Body of pancreas (tissue), 4 donors: ENCODE data around the gene ASTN1. TPM values are rescaled to one million over a fixed set of nuclear protein-coding genes. Genes with fewer than 3 reads are reported as not detected.

ENCODE experiments used
- ATAC-seq: fragments of 150-250 bp; one replicate; pipeline ENCODE4 v1.9.1; 2016
- DNase-seq, 4 donors: peaks; one replicate each; pipeline ENCODE4 v3.0.0-alpha.2; 2019
- H3K27ac ChIP-seq, 4 donors: fragments of 200-600 bp; sonication (generic); 1 replicate in 3 of 4; 2 replicates in 1 of 4; pipeline versions ENCODE4 v1.5.1 to v1.6.1; 2016 to 2019; ENCODE audit warnings: mild to moderate bottlenecking in 1 of 4, mixed read lengths in 1 of 4, moderate library complexity in 1 of 4
- H3K27me3 ChIP-seq, 2 donors: fragments of 200-600 bp; sonication (generic); one replicate each; pipeline ENCODE4 v1.6.0; 2016; ENCODE audit warnings: mild to moderate bottlenecking in 1 of 2
- H3K36me3 ChIP-seq, 2 donors: fragments of 200-600 bp; sonication (generic); replicated peaks in 1 of 2; 2 replicates each; pipeline ENCODE4 v1.5.1; 2016; ENCODE audit warnings: low read depth in 2 of 2; ENCODE audit not compliant: insufficient read depth in 1 of 2
- H3K4me1 ChIP-seq: fragments of 200-600 bp; sonication (generic); one replicate; pipeline ENCODE4 v1.6.0; 2016
- H3K4me3 ChIP-seq, 2 donors: fragments of 200-600 bp; sonication (generic); 1 replicate in 1 of 2; 2 replicates in 1 of 2; pipeline ENCODE4 v1.5.1; 2016 to 2019
- H3K9me3 ChIP-seq, 3 donors: fragments of 200-600 bp; sonication (generic); 1 replicate in 2 of 3; 2 replicates in 1 of 3; pipeline ENCODE4 v1.5.1; 2016
- CTCF ChIP-seq, 7 experiments: fragments of 450-650 bp in 4 of 7; fragments of 200-600 bp in 3 of 7; sonication (generic) in 3 of 7; IDR thresholded peaks; one replicate each; pipeline ENCODE4 v1.5.1; 2016 to 2019; ENCODE audit warnings: antibody characterized with exemption in 7 of 7
- POLR2A ChIP-seq, 3 donors: fragments of 450-650 bp; IDR thresholded peaks; one replicate each; pipeline ENCODE4 v1.6.1; 2016; ENCODE audit warnings: antibody characterized with exemption in 3 of 3, mild to moderate bottlenecking in 2 of 3
- WGBS, 2 donors: methylation state at CpG; one replicate each; pipeline ENCODE4 v1.1.5; 2017; 5-methylcytosine and 5-hydroxymethylcytosine counted together
- intact Hi-C: fragments of 100-400 bp; cut with DNase I; formaldehyde crosslinking; loops from one replicate; pipeline ENCODE4 v1.15.1; 2023
- total RNA-seq, 2 donors: library from RNA; depleted of rRNA; stranded (reverse); fragments of >200 nt; gene quantifications; one replicate each; pipeline ENCODE4 v1.1.0, GENCODE V29; 2016

The ASTN1 gene
- total RNA-seq, 2 donors from 2014 or later, result 0.66 to 0.78 TPM

GRCh38 chr1:177171536-177172123 lies 7.1 kb upstream of the ASTN1 start:
- DNase-seq (no peak), ATAC-seq (no peak)
- TF ChIP-seq POLR2A (IDR thresholded peaks at IDR 0.05) (no peak), CTCF (IDR thresholded peaks at IDR 0.05) (no peak)
- Histone ChIP-seq H3K36me3 (no peaks in the 10 kb centered on the region), H3K9me3 (no peaks in the 10 kb centered on the region), H3K4me3 (no peak overlapping the region), H3K4me1 (peaks cover 14% of the 10 kb centered on the region), H3K27me3 (peaks cover 0 to 7% of the 10 kb centered on the region in 2 donors), H3K27ac (no peak overlapping the region)
- intact Hi-C loops, result no loop called here
- 11 to 14% methylated on average over 8 of the region's 8 CpGs for WGBS, 2 donors

- WGBS, 2 donors, result 2 to 4% methylated on average over 13 to 49 of the region's 49 CpGs
- H3K36me3 ChIP-seq, result no peaks in the 10 kb centered on the region
- H3K27me3 ChIP-seq, result peaks cover 0 to 7% of the 10 kb centered on the region in 2 donors
- H3K27ac ChIP-seq, result no peak within 1 kb of the TSS
- ATAC-seq, result peak; percentile 82
- peak; percentile 43 to 70 (median 54) for DNase-seq
- no peaks in the 10 kb centered on the region for H3K9me3 ChIP-seq
- no peak within 1 kb of the TSS for H3K4me3 ChIP-seq
- H3K4me1 ChIP-seq, result peaks cover 14% of the 10 kb centered on the region
- TF ChIP-seq POLR2A (IDR thresholded peaks at IDR 0.05) (no peak), CTCF (IDR thresholded peaks at IDR 0.05) (no peak)
- intact Hi-C loops, result no loop called here
These were observed 6.4 kb upstream of the ASTN1 start, which contains the start of gene BRINP2 for GRCh38 chr1:177170756-177171535. Gene BRINP2 (plus strand): TSS chr1:177170958. CDS start chr1:177229877, 58,919 bp downstream.

- no peaks in the 10 kb centered on the region for H3K36me3 ChIP-seq
- 4 to 6% methylated on average over 9 of the region's 9 CpGs for WGBS, 2 donors
- peaks cover 10% of the 10 kb centered on the region for H3K4me1 ChIP-seq
- H3K27ac ChIP-seq, result no peak overlapping the region
- ATAC-seq (no peak), DNase-seq (no peak)
- H3K27me3 ChIP-seq, result peaks cover 0 to 13% of the 10 kb centered on the region in 2 donors
- H3K9me3 ChIP-seq, result no peaks in the 10 kb centered on the region
- H3K4me3 ChIP-seq, result no peak overlapping the region
- intact Hi-C loops, result no loop called here
- TF ChIP-seq POLR2A (IDR thresholded peaks at IDR 0.05) (no peak), CTCF (IDR thresholded peaks at IDR 0.05) (no peak)
These were observed 542 bp upstream of the ASTN1 start for GRCh38 chr1:177165069-177165439.

DNA sequence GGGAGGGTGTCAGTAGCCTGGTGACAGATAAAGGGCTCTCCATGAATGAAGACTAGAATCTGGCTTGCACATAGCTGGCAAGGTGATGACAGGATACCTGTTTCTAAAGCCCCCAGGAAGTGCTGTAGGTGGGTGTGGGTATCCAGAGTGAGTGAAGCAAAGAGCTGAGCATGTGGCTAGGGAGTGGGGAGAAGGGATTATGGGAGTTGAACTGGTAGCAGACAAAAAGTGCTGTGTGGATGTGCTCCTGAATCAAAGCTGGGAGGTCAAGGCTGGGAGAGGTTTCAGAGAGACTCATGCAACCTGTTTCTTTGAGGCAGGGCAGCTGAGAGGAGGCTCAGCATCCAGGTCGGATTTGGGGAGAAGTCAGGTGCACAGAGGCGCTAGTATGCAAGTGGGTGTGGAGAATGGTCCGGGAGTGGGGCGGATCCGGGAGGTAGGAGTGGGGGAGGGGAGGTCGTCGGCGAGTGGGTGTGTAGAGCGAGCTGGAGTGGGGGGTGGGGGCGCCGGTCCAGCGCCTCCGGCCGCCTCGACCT lies 600 bp downstream of the ASTN1 start:
- peaks cover 10% of the 10 kb centered on the region for H3K4me1 ChIP-seq
- DNase-seq (no peak), ATAC-seq (no peak)
- no peak overlapping the region for H3K27ac ChIP-seq
- WGBS, 2 donors, result 4 to 6% methylated on average over 2 to 15 of the region's 15 CpGs
- peaks cover 0 to 13% of the 10 kb centered on the region in 2 donors for H3K27me3 ChIP-seq
- H3K9me3 ChIP-seq, result no peaks in the 10 kb centered on the region
- TF ChIP-seq CTCF (IDR thresholded peaks at IDR 0.05) (no peak), POLR2A (IDR thresholded peaks at IDR 0.05) (no peak)
- no peaks in the 10 kb centered on the region for H3K36me3 ChIP-seq
- H3K4me3 ChIP-seq, result no peak overlapping the region
- intact Hi-C loops, result no loop called here
